Panc1 (cell line): ENCODE measurements around the gene SH3GL1. TPM values are rescaled to one million over a fixed set of nuclear protein-coding genes. Genes with fewer than 3 reads are reported as not detected.

Experiments used
- ATAC-seq: fragments of 200-7000 bp; cut with Tn5 transposase; 2 replicates; pipeline ENCODE4 v1.9.1; 2020; ENCODE audit warnings: mild to moderate bottlenecking, moderate library complexity
- BruUV-seq: library from RNA; stranded (reverse); fragments of 400-500 nt; replicated peaks from 2 replicates; lab custom pipeline; 2021; lab: Mats Ljungman, UMichigan
- CTCF ChIA-PET: fragments of 300-600 bp; sonication (Branson Sonifier 250); formaldehyde crosslinking; loops from one replicate; lab custom pipeline; 2022; ENCODE audit warnings: antibody characterized with exemption; lab: Charles Lee
- POLR2A ChIA-PET: fragments of 300-600 bp; sonication (Branson Sonifier 250); formaldehyde crosslinking; loops from one replicate; lab custom pipeline; 2022; ENCODE audit warnings: antibody characterized with exemption; lab: Charles Lee
- DNase-seq: peaks from one replicate; pipeline ENCODE4 v3.0.0-alpha.2; 2010; ENCODE audit warnings: low read depth, low spot score
- H3K27ac ChIP-seq: 2 replicates; pipeline ENCODE4 v1.5.1; 2011; ENCODE audit warnings: mild to moderate bottlenecking, low read length, inconsistent platforms
- H3K27me3 ChIP-seq: fragments of 200-500 bp; sonication (Bioruptor generic); 2 replicates; pipeline ENCODE4 v1.6.0; 2014; ENCODE audit warnings: low read length, inconsistent platforms; ENCODE audit not compliant: control insufficient read depth, insufficient read depth
- H3K36me3 ChIP-seq: fragments of 200-500 bp; sonication (Bioruptor generic); 2 replicates; pipeline ENCODE4 v1.5.1; 2014; ENCODE audit warnings: inconsistent platforms, mild to moderate bottlenecking, low read length, moderate library complexity; ENCODE audit not compliant: control insufficient read depth, insufficient read depth
- H3K4me1 ChIP-seq: 2 replicates; pipeline ENCODE4 v1.5.1; 2011; ENCODE audit warnings: inconsistent platforms, mild to moderate bottlenecking, low read length, moderate library complexity; ENCODE audit not compliant: control insufficient read depth, insufficient read depth
- H3K4me3 ChIP-seq, 2 experiments: 2 replicates each; pipeline ENCODE4 v1.5.1; 2011 to 2012; ENCODE audit warnings: low read depth in 2 of 2, low read length in 2 of 2, mild to moderate bottlenecking in 2 of 2, inconsistent platforms in 1 of 2, moderate library complexity in 1 of 2
- H3K9me3 ChIP-seq: fragments of 200-500 bp; sonication (Bioruptor generic); 2 replicates; pipeline ENCODE4 v1.5.1; 2014; ENCODE audit warnings: low read depth, mild to moderate bottlenecking, inconsistent platforms, low read length, moderate library complexity; ENCODE audit not compliant: control insufficient read depth, insufficient read depth
- POLR2AphosphoS5 ChIP-seq: IDR thresholded peaks from 2 replicates; pipeline ENCODE4 v1.6.1; 2012; ENCODE audit warnings: mild to moderate bottlenecking, low read depth, low read length, moderate library complexity
- SIN3A ChIP-seq: IDR thresholded peaks from 2 replicates; pipeline ENCODE4 v1.6.1; 2012; ENCODE audit warnings: low read depth, mild to moderate bottlenecking, low read length, moderate library complexity, borderline replicate concordance; ENCODE audit not compliant: insufficient read depth
- TCF7L2 ChIP-seq: IDR thresholded peaks from 2 replicates; pipeline ENCODE4 v1.6.1; 2011; ENCODE audit warnings: mild to moderate bottlenecking, low read depth, low read length, inconsistent platforms
- in situ Hi-C: cut with HindIII; loops from 2 replicates; pipeline ENCODE4 v1.10.0; 2016; ENCODE audit warnings: low sequenced_read_pairs, low pct_unique_long_range_greater_than_20kb
- intact Hi-C: fragments of 100-400 bp; cut with micrococcal nuclease; formaldehyde crosslinking; loops from one replicate; pipeline ENCODE4 v1.10.0; 2022; ENCODE audit not compliant: unreplicated experiment
- total RNA-seq: library from RNA; stranded (reverse); gene quantifications from one replicate; pipeline ENCODE4 v1.2.1, GENCODE V29; 2021; ENCODE audit not compliant: unreplicated experiment
- TF ChIP-seq, protein P1 (sequence below): fragments of 450-650 bp; IDR thresholded peaks from 2 replicates; pipeline ENCODE4 v1.5.1; 2017; ENCODE audit warnings: mild to moderate bottlenecking
- TF ChIP-seq, protein P2 (sequence below), 2 experiments: IDR thresholded peaks; 2 replicates each; pipeline ENCODE4 v1.6.1; 2011 to 2012; ENCODE audit warnings: low read depth in 2 of 2, control low read depth in 1 of 2, low read length in 1 of 2, mild to moderate bottlenecking in 1 of 2, moderate library complexity in 1 of 2; ENCODE audit not compliant: insufficient read depth in 1 of 2

SH3GL1 gene
- total RNA-seq, 1 experiment from 2014 or later, result 57.1 TPM

DNA sequence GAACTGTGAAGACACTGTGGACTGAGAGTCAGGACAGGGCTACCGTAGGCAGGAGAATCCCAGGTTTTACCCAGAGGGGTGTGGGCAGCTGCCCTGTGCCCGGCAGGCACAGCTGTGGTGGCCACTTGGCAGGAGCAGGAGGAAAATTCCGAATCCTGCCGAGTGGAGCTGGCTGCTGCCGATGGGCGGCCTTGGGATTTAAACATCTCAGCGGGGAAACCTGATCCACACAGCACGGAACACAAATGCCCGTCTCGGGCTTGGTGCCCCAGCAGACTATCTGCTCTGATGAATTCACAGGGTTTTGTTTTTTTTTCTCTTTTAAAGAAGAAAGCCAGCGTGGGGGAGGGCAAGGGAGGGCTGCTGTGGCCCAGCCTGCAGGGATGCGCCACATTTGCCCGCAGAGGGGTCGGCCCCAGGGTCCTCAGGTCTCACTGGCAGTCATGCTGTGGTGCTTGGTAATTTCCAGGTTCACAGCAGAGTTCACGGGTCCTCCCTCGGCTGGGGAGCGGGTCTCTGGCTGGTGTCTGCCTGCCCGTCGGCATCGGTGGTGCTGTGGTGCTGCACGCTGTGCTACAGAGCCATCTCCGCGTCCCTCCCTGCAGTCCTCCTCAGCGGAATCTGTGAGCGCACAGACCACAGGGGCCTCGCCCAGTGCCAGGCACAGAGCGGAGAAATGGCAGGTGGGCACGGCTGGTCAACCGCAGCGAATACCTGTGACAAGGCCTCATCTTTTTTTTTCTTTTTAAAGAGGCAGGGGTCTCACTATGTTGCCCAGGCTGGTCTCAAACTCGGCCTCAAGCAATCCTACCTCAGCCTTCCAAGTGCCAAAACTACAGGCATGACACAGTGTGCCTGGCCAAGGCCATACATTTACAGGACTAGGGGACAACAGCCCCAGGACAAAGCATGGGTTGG lies 28.8 kb downstream of the SH3GL1 start:
- intact Hi-C loops, result no loop called here
- peaks cover 83% of the 10 kb centered on the region for H3K4me1 ChIP-seq
- no peak for ATAC-seq
- POLR2A ChIA-PET, result no interaction called here
- CTCF ChIA-PET, result no interaction called here
- peak overlapping the region; percentile 92 for H3K27ac ChIP-seq
- no peak for DNase-seq
- no peaks in the 10 kb centered on the region for H3K27me3 ChIP-seq
- no peak for TF ChIP-seq POLR2AphosphoS5
- in situ Hi-C loops, result no loop called here
- no peaks in the 10 kb centered on the region for H3K36me3 ChIP-seq
- no peaks in the 10 kb centered on the region for H3K9me3 ChIP-seq
- H3K4me3 ChIP-seq, result no peak overlapping the region
- BruUV-seq, result no TSS peak

DNA sequence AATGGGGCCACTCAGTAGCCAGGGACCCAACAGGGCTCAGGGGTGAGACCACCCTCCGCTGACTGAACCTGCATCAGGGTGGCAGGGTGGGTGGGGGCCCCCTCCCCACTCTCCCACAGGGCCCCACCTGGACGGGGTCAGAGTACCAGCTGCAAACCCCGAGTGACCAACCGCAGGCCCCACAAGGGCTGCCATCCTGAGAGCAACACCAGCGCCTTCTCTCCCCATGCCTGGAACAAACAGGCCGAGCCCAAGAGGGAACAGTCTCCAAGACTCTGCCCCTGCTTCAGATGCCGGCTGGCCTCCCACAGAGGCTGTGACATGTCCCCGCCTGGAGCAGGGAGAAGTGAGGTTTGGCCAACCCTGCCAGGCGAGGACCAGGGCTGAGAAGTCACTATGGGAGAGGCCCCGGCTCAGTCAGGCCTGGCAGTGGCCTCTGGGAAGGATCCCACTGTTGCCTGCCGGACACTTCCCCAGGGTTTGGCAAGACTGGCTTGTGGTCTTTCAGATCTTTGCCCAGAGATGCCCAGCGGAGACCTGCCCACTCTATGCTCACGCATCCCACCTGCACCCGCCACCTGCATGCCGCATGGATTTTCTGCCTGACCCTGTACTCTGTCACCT lies 29.8 kb downstream of the SH3GL1 start:
- no peaks in the 10 kb centered on the region for H3K9me3 ChIP-seq
- CTCF ChIA-PET, result no interaction called here
- no peak overlapping the region for H3K4me3 ChIP-seq
- TF ChIP-seq, protein P1, sequence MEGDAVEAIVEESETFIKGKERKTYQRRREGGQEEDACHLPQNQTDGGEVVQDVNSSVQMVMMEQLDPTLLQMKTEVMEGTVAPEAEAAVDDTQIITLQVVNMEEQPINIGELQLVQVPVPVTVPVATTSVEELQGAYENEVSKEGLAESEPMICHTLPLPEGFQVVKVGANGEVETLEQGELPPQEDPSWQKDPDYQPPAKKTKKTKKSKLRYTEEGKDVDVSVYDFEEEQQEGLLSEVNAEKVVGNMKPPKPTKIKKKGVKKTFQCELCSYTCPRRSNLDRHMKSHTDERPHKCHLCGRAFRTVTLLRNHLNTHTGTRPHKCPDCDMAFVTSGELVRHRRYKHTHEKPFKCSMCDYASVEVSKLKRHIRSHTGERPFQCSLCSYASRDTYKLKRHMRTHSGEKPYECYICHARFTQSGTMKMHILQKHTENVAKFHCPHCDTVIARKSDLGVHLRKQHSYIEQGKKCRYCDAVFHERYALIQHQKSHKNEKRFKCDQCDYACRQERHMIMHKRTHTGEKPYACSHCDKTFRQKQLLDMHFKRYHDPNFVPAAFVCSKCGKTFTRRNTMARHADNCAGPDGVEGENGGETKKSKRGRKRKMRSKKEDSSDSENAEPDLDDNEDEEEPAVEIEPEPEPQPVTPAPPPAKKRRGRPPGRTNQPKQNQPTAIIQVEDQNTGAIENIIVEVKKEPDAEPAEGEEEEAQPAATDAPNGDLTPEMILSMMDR, result no peak
- no peak for TF ChIP-seq TCF7L2
- TF ChIP-seq POLR2AphosphoS5, result no peak
- TF ChIP-seq, protein P2, sequence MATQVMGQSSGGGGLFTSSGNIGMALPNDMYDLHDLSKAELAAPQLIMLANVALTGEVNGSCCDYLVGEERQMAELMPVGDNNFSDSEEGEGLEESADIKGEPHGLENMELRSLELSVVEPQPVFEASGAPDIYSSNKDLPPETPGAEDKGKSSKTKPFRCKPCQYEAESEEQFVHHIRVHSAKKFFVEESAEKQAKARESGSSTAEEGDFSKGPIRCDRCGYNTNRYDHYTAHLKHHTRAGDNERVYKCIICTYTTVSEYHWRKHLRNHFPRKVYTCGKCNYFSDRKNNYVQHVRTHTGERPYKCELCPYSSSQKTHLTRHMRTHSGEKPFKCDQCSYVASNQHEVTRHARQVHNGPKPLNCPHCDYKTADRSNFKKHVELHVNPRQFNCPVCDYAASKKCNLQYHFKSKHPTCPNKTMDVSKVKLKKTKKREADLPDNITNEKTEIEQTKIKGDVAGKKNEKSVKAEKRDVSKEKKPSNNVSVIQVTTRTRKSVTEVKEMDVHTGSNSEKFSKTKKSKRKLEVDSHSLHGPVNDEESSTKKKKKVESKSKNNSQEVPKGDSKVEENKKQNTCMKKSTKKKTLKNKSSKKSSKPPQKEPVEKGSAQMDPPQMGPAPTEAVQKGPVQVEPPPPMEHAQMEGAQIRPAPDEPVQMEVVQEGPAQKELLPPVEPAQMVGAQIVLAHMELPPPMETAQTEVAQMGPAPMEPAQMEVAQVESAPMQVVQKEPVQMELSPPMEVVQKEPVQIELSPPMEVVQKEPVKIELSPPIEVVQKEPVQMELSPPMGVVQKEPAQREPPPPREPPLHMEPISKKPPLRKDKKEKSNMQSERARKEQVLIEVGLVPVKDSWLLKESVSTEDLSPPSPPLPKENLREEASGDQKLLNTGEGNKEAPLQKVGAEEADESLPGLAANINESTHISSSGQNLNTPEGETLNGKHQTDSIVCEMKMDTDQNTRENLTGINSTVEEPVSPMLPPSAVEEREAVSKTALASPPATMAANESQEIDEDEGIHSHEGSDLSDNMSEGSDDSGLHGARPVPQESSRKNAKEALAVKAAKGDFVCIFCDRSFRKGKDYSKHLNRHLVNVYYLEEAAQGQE (IDR thresholded peaks at IDR 0.05; ENCODE audit: insufficient read depth in 1 of 2, low read depth in 2 of 2, low read length in 1 of 2), result no peak
- TF ChIP-seq SIN3A, result no peak
- intact Hi-C loops (no loop called here), in situ Hi-C loops (no loop called here)
- H3K4me1 ChIP-seq, result peaks cover 74% of the 10 kb centered on the region
- DNase-seq (no peak), ATAC-seq (no peak)
- no peaks in the 10 kb centered on the region for H3K27me3 ChIP-seq
- BruUV-seq, result no TSS peak
- peak overlapping the region; percentile 92 for H3K27ac ChIP-seq
- H3K36me3 ChIP-seq, result no peaks in the 10 kb centered on the region
- POLR2A ChIA-PET, result no interaction called here
